HG03575 (cell line): ENCODE measurements around the gene HOXD13.

Experiments used
- ATAC-seq: cut with Tn5 transposase; IDR thresholded peaks from one replicate; pipeline ENCODE4 v1.9.1; 2021; ENCODE audit not compliant: unreplicated experiment, insufficient number of reproducible peaks, low FRiP score; ENCODE audit errors: extremely low read depth

The HOXD13 gene

GRCh38 chr2:176114930-176115625, 22.6 kb downstream of the HOXD13 start:
- no peak for ATAC-seq

GRCh38 chr2:176115883-176116813, 23.6 kb downstream of the HOXD13 start, which contains the start of gene HOXD10:
Gene HOXD10 (plus strand): TSS chr2:176116778. CDS start chr2:176116834, 56 bp downstream.
- ATAC-seq = no peak

GRCh38 chr2:176117162-176117822, 24.8 kb downstream of the HOXD13 start:
- ATAC-seq = no peak

GRCh38 chr2:176117823-176118371, 25.4 kb downstream of the HOXD13 start:
- no peak for ATAC-seq

- no peak for ATAC-seq
Observed at GRCh38 chr2:176118601-176119339, 26.2 kb downstream of the HOXD13 start.

GRCh38 chr2:176120364-176121189, 28.1 kb downstream of the HOXD13 start:
- no peak for ATAC-seq

GRCh38 chr2:176121190-176122051, 28.9 kb downstream of the HOXD13 start:
- ATAC-seq = no peak

- ATAC-seq = no peak
Observed at GRCh38 chr2:176122052-176122682, 29.6 kb downstream of the HOXD13 start.

- ATAC-seq = no peak
Observed at GRCh38 chr2:176122683-176123410, 30.3 kb downstream of the HOXD13 start, which contains the start of gene HOXD9. Gene HOXD9 (plus strand): TSS chr2:176122719. CDS start chr2:176122769, 50 bp downstream.

- ATAC-seq = no peak
Observed at GRCh38 chr2:176123411-176124109, 31.0 kb downstream of the HOXD13 start.

GRCh38 chr2:176124110-176124946, 31.8 kb downstream of the HOXD13 start:
- ATAC-seq = no peak

- ATAC-seq = no peak
Observed at GRCh38 chr2:176124947-176125771, 32.6 kb downstream of the HOXD13 start.

- ATAC-seq = no peak
Observed at GRCh38 chr2:176125772-176126054, 33.2 kb downstream of the HOXD13 start.
